Kidney epithelial cell (primary cell): ENCODE measurements around the gene ZNF652. TPM values are rescaled to one million over a fixed set of nuclear protein-coding genes. Genes with fewer than 3 reads are reported as not detected.

Source experiments
- DNase-seq: peaks from one replicate; pipeline ENCODE4 v3.0.0-alpha.2; 2010; ENCODE audit warnings: low read depth
- H3K27me3 ChIP-seq: 2 replicates; pipeline ENCODE4 v1.6.0; 2011; ENCODE audit warnings: low read length; ENCODE audit not compliant: control insufficient read depth, insufficient read depth
- H3K36me3 ChIP-seq: 2 replicates; pipeline ENCODE4 v1.5.1; 2011; ENCODE audit warnings: low read length; ENCODE audit not compliant: control insufficient read depth, insufficient read depth
- H3K4me3 ChIP-seq: 2 replicates; pipeline ENCODE4 v1.5.1; 2011; ENCODE audit warnings: low read depth, mild to moderate bottlenecking, control low read depth, low read length
- total RNA-seq: library from RNA; depleted of rRNA; stranded (reverse); fragments of >200 nt; gene quantifications from 2 replicates; pipeline ENCODE4 v1.2.3, GENCODE V29; 2015
- TF ChIP-seq, protein P1 (sequence below): IDR thresholded peaks from 2 replicates; pipeline ENCODE4 v1.5.1; 2011; ENCODE audit warnings: mild to moderate bottlenecking, moderate library complexity, low read length, control low read depth, inconsistent platforms; ENCODE audit not compliant: insufficient read depth, poor library complexity, severe bottlenecking

ZNF652 gene
- total RNA-seq, 1 donor from 2014 or later = 21.4 TPM

DNA sequence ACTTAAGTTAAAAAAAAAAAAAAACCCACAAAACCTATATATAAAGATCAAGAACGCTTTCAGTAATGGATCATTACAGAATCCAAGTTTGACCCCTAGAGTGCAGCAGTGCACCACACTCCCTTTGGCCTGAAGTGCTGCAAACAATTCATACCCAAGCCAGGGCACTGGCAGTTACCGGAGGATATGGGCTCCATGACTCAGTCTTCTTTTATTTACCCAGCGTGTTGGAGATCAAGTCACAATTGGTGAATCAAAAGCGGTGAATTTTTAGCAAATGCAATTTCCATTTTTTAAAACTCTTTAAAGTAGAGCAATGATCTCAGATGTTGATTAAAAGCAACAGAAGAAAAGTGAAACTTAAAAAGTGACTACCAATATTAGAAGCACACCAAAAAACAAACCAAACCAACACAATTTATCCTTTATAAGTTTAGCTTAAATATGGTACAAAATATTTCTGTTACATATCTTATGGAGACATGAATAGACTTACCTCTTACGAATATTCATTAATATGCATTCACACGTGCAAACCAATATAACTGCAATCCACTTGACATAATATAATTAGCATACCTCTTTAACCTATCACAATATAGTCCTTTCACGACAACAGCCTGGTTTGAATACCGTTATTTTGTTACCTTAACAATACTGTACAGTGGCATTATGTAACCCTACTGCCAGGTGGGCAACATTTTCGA, 46.3 kb downstream of the ZNF652 start:
- TF ChIP-seq, protein P1, sequence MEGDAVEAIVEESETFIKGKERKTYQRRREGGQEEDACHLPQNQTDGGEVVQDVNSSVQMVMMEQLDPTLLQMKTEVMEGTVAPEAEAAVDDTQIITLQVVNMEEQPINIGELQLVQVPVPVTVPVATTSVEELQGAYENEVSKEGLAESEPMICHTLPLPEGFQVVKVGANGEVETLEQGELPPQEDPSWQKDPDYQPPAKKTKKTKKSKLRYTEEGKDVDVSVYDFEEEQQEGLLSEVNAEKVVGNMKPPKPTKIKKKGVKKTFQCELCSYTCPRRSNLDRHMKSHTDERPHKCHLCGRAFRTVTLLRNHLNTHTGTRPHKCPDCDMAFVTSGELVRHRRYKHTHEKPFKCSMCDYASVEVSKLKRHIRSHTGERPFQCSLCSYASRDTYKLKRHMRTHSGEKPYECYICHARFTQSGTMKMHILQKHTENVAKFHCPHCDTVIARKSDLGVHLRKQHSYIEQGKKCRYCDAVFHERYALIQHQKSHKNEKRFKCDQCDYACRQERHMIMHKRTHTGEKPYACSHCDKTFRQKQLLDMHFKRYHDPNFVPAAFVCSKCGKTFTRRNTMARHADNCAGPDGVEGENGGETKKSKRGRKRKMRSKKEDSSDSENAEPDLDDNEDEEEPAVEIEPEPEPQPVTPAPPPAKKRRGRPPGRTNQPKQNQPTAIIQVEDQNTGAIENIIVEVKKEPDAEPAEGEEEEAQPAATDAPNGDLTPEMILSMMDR = peak; percentile 75
- Histone ChIP-seq H3K36me3 (no peaks in the 10 kb centered on the region), H3K4me3 (no peak overlapping the region)

DNA sequence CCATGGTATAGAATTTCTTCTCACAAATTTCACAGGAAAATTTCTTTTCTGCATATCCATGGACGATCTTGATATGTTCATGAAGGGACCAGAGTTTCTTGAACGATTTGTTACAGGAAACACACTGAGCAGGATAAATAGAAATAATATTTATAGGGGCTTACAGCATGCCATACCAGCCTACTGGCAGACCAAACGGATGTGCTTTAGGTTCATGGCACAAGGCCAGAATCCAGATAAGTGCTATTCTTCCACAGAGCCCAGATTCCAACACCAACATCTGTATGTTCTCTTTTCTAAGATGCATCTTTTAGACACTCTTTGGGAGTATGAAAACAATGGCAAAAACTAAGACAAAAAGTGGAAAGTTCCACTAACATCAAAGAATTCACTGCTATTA, 49.3 kb downstream of the ZNF652 start:
- TF ChIP-seq, protein P1 = no peak
- H3K36me3 ChIP-seq = no peaks in the 10 kb centered on the region
- no peak for DNase-seq
- no peaks in the 10 kb centered on the region for H3K27me3 ChIP-seq
- no peak overlapping the region for H3K4me3 ChIP-seq

More for the DNA sequence above, 46.3 kb downstream of the ZNF652 start:
- no peaks in the 10 kb centered on the region for H3K27me3 ChIP-seq
- peak; percentile 61 for DNase-seq

- no peaks in the 10 kb centered on the region for H3K27me3 ChIP-seq
- H3K4me3 ChIP-seq = no peak overlapping the region
- H3K36me3 ChIP-seq = no peaks in the 10 kb centered on the region
- no peak for DNase-seq
- TF ChIP-seq, protein P1 = no peak
These were observed 62.1 kb downstream of the ZNF652 start for GRCh38 chr17:49299996-49300395.

DNA sequence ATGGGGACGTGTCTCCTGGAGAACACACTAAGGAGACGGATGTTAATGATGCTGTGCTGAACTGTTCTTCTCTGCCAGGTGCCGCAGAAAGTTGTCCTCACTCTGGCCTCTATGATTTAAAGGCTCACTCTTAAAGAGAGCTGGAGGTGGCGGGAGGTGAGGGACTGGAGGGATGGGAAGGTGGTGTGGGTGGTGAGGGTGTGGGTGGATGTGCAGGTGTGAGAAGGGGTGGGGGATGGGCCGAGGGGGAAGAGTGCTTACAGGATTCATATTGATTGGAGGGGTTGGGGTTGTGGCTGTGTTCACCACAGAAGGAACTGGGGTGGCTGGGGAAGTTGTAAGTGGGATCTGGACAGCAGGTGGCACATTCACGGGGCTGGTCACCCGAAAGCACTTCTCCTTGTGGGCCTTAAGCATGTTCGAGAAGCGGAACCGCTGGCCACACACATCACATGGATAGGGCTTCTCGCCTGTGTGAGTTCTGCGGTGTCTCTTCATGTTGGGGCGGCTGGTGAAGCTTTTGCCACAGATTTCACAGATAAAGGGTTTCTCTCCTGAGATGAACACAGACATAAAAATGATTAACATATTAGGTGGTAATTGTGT, 63.6 kb downstream of the ZNF652 start:
- TF ChIP-seq, protein P1 = no peak
- Histone ChIP-seq H3K4me3 (no peak overlapping the region), H3K27me3 (no peaks in the 10 kb centered on the region), H3K36me3 (no peaks in the 10 kb centered on the region)
- no peak for DNase-seq

DNA sequence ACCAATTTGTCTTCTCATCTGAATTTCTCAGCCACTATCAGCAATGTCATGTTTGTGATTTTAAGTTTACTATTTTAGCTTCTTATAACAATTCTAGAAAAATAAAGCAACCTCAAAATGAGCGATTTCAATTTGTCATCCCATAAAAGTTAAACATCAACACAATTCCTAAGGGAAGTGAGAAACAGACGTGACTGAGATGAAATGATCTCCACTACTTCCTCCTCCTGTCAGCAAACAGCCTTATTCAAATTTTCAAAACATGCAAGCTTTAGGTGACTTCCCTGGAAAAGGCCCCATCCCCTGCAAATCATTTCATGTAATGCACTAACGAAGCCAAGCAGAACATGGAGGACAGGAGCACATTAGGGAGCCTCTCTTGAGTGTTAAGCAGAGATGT, 64.9 kb downstream of the ZNF652 start:
- TF ChIP-seq, protein P1 = no peak
- H3K4me3 ChIP-seq = no peak overlapping the region
- H3K36me3 ChIP-seq = no peaks in the 10 kb centered on the region
- no peaks in the 10 kb centered on the region for H3K27me3 ChIP-seq
- no peak for DNase-seq

DNA sequence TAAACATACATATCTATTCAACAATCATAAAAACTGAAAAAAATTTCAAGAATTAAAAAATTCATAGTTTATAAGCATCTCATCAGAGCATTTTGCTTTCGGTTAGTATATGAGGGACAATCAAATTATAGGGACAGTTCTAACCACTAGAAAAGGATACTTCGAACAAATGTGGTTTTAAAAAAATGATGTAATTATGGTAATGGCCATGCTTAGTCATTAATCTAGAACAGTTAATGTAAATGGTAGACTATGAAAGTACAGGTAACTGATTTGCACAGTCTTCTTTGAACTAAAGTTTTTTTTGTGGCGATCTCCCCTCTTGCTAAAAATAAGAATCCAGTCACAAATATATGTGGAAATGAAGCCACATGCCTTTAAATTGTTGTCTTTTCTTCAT, 67.9 kb downstream of the ZNF652 start:
- Histone ChIP-seq H3K36me3 (no peaks in the 10 kb centered on the region), H3K4me3 (no peak overlapping the region), H3K27me3 (no peaks in the 10 kb centered on the region)
- DNase-seq = no peak
- TF ChIP-seq, protein P1 = no peak
